Measurements from ENCODE around the gene CCT6B. TPM values are rescaled to one million over a fixed set of nuclear protein-coding genes. Genes with fewer than 3 reads are reported as not detected.

CCT6B gene
- total and polyA plus RNA-seq, 9 of the 15 experiments (the other 6 are each of a cell fraction or from before 2014, with no cell fraction given): 0.25 to 0.91 (median 0.58) TPM

DNA sequence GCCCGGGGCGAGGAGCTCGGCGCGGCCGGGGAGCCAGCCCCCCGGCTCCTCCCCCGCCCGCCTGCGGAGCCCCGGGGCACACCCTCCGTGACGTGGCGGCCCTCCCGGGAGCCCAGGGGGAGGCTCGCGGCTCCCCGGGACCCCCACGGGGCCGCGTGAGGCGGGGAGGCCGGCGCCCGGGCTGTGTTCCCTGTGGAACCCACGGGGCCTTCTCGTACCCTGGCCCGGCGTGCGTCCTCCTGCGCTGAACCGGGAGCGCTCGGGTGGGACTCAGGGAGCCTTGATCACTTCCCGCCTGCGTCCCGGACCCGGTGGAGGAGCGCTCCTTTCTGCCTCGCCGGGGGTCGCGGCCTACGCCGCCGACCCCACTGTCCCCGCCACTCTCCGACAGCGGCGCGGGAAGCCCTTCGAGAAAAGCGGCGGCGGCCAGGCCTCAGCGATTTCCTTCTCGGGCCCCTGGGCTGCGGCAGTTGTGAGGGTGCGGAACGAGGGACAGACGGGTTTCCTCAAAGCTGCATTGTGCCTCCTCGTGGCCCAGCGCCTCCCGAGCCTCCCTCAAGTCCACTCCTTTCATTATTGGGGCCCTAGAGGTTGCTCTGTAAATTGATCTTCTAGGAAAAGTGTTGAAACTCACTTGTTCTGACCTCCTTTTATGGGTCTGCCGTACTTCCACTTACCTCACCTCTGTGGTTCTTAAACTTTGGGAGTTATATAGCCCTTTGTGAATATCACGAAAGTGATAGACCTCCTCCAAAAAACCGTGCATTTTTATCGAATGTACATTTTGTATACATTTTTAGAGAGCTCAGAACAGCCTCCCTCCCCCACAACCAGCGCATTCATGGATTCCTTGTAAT lies 19.6 kb upstream of the CCT6B start (continued):
- TF ChIP-seq, protein P1, sequence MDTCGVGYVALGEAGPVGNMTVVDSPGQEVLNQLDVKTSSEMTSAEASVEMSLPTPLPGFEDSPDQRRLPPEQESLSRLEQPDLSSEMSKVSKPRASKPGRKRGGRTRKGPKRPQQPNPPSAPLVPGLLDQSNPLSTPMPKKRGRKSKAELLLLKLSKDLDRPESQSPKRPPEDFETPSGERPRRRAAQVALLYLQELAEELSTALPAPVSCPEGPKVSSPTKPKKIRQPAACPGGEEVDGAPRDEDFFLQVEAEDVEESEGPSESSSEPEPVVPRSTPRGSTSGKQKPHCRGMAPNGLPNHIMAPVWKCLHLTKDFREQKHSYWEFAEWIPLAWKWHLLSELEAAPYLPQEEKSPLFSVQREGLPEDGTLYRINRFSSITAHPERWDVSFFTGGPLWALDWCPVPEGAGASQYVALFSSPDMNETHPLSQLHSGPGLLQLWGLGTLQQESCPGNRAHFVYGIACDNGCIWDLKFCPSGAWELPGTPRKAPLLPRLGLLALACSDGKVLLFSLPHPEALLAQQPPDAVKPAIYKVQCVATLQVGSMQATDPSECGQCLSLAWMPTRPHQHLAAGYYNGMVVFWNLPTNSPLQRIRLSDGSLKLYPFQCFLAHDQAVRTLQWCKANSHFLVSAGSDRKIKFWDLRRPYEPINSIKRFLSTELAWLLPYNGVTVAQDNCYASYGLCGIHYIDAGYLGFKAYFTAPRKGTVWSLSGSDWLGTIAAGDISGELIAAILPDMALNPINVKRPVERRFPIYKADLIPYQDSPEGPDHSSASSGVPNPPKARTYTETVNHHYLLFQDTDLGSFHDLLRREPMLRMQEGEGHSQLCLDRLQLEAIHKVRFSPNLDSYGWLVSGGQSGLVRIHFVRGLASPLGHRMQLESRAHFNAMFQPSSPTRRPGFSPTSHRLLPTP (IDR thresholded peaks at IDR 0.05; ENCODE audit: borderline replicate concordance, extremely low read depth, insufficient read length): peak; percentile 12
- peak; percentile 7 to 13; a peak in 2 of 4 replicates for TF ChIP-seq RAD21 (CRISPR knock-in tag; conservative IDR thresholded peaks at IDR 0.05 in 1 of 2, IDR thresholded peaks at IDR 0.05 in 1 of 2)
- 0 out of 2 replicates have a peak, but pooled peaks have one; percentile 57 for TF ChIP-seq NR3C1 (CRISPR knock-in tag; IDR thresholded peaks at IDR 0.05)
- peak in 1 of 2 experiments; percentile 58; a peak in 1 of 4 replicates for TF ChIP-seq SRF (CRISPR knock-in tag; IDR thresholded peaks at IDR 0.05)
- TF ChIP-seq ZZZ3 (IDR thresholded peaks at IDR 0.05): no peak
- no peak for TF ChIP-seq TAL1 (IDR thresholded peaks at IDR 0.05)
- TF ChIP-seq, protein P2, sequence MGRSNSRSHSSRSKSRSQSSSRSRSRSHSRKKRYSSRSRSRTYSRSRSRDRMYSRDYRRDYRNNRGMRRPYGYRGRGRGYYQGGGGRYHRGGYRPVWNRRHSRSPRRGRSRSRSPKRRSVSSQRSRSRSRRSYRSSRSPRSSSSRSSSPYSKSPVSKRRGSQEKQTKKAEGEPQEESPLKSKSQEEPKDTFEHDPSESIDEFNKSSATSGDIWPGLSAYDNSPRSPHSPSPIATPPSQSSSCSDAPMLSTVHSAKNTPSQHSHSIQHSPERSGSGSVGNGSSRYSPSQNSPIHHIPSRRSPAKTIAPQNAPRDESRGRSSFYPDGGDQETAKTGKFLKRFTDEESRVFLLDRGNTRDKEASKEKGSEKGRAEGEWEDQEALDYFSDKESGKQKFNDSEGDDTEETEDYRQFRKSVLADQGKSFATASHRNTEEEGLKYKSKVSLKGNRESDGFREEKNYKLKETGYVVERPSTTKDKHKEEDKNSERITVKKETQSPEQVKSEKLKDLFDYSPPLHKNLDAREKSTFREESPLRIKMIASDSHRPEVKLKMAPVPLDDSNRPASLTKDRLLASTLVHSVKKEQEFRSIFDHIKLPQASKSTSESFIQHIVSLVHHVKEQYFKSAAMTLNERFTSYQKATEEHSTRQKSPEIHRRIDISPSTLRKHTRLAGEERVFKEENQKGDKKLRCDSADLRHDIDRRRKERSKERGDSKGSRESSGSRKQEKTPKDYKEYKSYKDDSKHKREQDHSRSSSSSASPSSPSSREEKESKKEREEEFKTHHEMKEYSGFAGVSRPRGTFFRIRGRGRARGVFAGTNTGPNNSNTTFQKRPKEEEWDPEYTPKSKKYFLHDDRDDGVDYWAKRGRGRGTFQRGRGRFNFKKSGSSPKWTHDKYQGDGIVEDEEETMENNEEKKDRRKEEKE (IDR thresholded peaks at IDR 0.05; ENCODE audit: borderline replicate concordance in 1 of 2, control insufficient read depth in 1 of 2, low read depth in 2 of 2, low read length in 1 of 2): 0 out of 4 replicates have a peak, but pooled peaks of 1 of the 2 experiments have one; percentile 15
- TF ChIP-seq CEBPB (tag; IDR thresholded peaks at IDR 0.05): peak; percentile 60
- TF ChIP-seq XRCC4 (IDR thresholded peaks at IDR 0.05; ENCODE audit: extremely low read depth, insufficient read depth, insufficient read length): no peak
- 0 out of 2 replicates have a peak, but pooled peaks have one; percentile 4 for TF ChIP-seq SP1 (CRISPR knock-in tag; IDR thresholded peaks at IDR 0.05)
- 0 out of 2 replicates have a peak, but pooled peaks have one; percentile 53 for TF ChIP-seq KLF1 (tag; IDR thresholded peaks at IDR 0.05)
- peak; percentile 96 for TF ChIP-seq RBFOX2 (IDR thresholded peaks at IDR 0.05; ENCODE audit: low read depth, low read length)
- TF ChIP-seq ZNF696 (CRISPR knock-in tag; conservative IDR thresholded peaks at IDR 0.05): no peak
- TF ChIP-seq MYC (IDR thresholded peaks at IDR 0.05; ENCODE audit: low read depth, low read length): peak; percentile 89
- TF ChIP-seq MYC (CRISPR knock-in tag; IDR thresholded peaks at IDR 0.05; ENCODE audit: borderline replicate concordance, low read depth): peak; percentile 47; the same call in 1 of the 2 replicates
- no peak for TF ChIP-seq ZNF165 (CRISPR knock-in tag; IDR thresholded peaks at IDR 0.05; ENCODE audit: borderline replicate concordance)
- TF ChIP-seq CXXC5 (CRISPR knock-in tag; IDR thresholded peaks at IDR 0.05): peak; percentile 1; the same call in 1 of the 2 replicates
- no peak for TF ChIP-seq NR2C2 (CRISPR knock-in tag; IDR thresholded peaks at IDR 0.05)
- peak; percentile 54; the same call in 1 of the 2 replicates for TF ChIP-seq NR2C2 (tag; IDR thresholded peaks at IDR 0.05)
